GM23338 (cell line): ENCODE data around the gene GCG. TPM values are rescaled to one million over a fixed set of nuclear protein-coding genes. Genes with fewer than 3 reads are reported as not detected.

Source experiments
- ATAC-seq: fragments of 200-7000 bp; cut with Tn5 transposase; 3 replicates; pipeline ENCODE4 v1.9.1; 2020
- DNase-seq: peaks from one replicate; pipeline ENCODE4 v3.0.0-alpha.2; 2015; ENCODE audit warnings: low spot score
- H2AFZ ChIP-seq: fragments of 200-600 bp; sonication (generic); 2 replicates; pipeline ENCODE4 v1.8.0; 2016; ENCODE audit warnings: antibody characterized with exemption, mild to moderate bottlenecking, moderate library complexity
- H3F3A ChIP-seq: fragments of 200-600 bp; sonication (generic); replicated peaks from 2 replicates; pipeline ENCODE4 v1.8.0; 2017; ENCODE audit warnings: antibody characterized with exemption, mixed run types, low read depth
- H3K27ac ChIP-seq: fragments of 200-600 bp; sonication (generic); 2 replicates; pipeline ENCODE4 v1.6.1; 2016; ENCODE audit warnings: low read depth
- H3K27me3 ChIP-seq: fragments of 200-600 bp; sonication (generic); 2 replicates; pipeline ENCODE4 v1.8.0; 2016; ENCODE audit warnings: mild to moderate bottlenecking, mixed run types, moderate library complexity; ENCODE audit not compliant: insufficient read depth
- H3K36me3 ChIP-seq: fragments of 200-600 bp; sonication (generic); 2 replicates; pipeline ENCODE4 v1.8.0; 2016; ENCODE audit warnings: mild to moderate bottlenecking; ENCODE audit not compliant: insufficient read depth
- H3K4me1 ChIP-seq: fragments of 200-600 bp; sonication (generic); 2 replicates; pipeline ENCODE4 v1.8.0; 2016; ENCODE audit warnings: mild to moderate bottlenecking, moderate library complexity; ENCODE audit not compliant: insufficient read depth
- H3K4me2 ChIP-seq: fragments of 200-600 bp; sonication (generic); 2 replicates; pipeline ENCODE4 v1.7.1; 2017; ENCODE audit warnings: mixed run types
- H3K4me3 ChIP-seq: fragments of 200-600 bp; sonication (generic); 2 replicates; pipeline ENCODE4 v1.6.1; 2016; ENCODE audit warnings: mixed run types
- H3K79me2 ChIP-seq: fragments of 200-600 bp; sonication (generic); replicated peaks from 2 replicates; pipeline ENCODE4 v1.8.0; 2017; ENCODE audit warnings: mild to moderate bottlenecking; ENCODE audit not compliant: insufficient read depth
- H3K9me2 ChIP-seq: fragments of 200-600 bp; sonication (generic); 2 replicates; pipeline ENCODE4 v1.8.0; 2017; ENCODE audit not compliant: insufficient read depth
- H4K20me1 ChIP-seq: fragments of 200-600 bp; sonication (generic); replicated peaks from 2 replicates; pipeline ENCODE4 v1.8.0; 2017; ENCODE audit warnings: mild to moderate bottlenecking; ENCODE audit not compliant: insufficient read depth
- H3K27ac Mint-ChIP-seq: 2 replicates; pipeline ENCODE4 v1.8.0; 2020; ENCODE audit warnings: inconsistent platforms, mild to moderate bottlenecking, moderate library complexity, mixed read lengths
- H3K27me3 Mint-ChIP-seq: 3 replicates; pipeline ENCODE4 v1.8.0; 2022; ENCODE audit warnings: low read depth, mild to moderate bottlenecking, moderate library complexity, mixed read lengths, inconsistent platforms; ENCODE audit not compliant: insufficient read depth, poor library complexity
- H3K36me3 Mint-ChIP-seq: 3 replicates; pipeline ENCODE4 v1.8.0; 2021; ENCODE audit warnings: low read depth, mild to moderate bottlenecking, inconsistent platforms, moderate library complexity, mixed read lengths
- H3K4me1 Mint-ChIP-seq: 3 replicates; pipeline ENCODE4 v1.8.0; 2020; ENCODE audit warnings: mild to moderate bottlenecking, inconsistent platforms, mixed read lengths
- H3K4me3 Mint-ChIP-seq: 3 replicates; pipeline ENCODE4 v1.8.0; 2021; ENCODE audit warnings: moderate library complexity, mild to moderate bottlenecking, inconsistent platforms, mixed read lengths
- H3K9me3 Mint-ChIP-seq: 3 replicates; pipeline ENCODE4 v1.8.0; 2020; ENCODE audit warnings: moderate library complexity, mild to moderate bottlenecking, inconsistent platforms, mixed read lengths
- CREB1 ChIP-seq: fragments of 250-450 bp; sonication (Bioruptor Pico); IDR thresholded peaks from 2 replicates; pipeline ENCODE4 v1.5.0; 2020; ENCODE audit warnings: low read depth, mild to moderate bottlenecking, moderate library complexity
- JUNB ChIP-seq: IDR thresholded peaks from one replicate; pipeline ENCODE4 v1.6.1; 2016; ENCODE audit warnings: antibody characterized with exemption; ENCODE audit not compliant: unreplicated experiment
- POLR2AphosphoS5 ChIP-seq: IDR thresholded peaks from 2 replicates; pipeline ENCODE4 v1.6.1; 2016; ENCODE audit warnings: antibody characterized with exemption, low read depth
- ZNF331 ChIP-seq: fragments of 250-450 bp; sonication (Bioruptor Pico); IDR thresholded peaks from 2 replicates; pipeline ENCODE4 v1.5.0; 2020; ENCODE audit warnings: low read depth, mild to moderate bottlenecking, moderate library complexity
- polyA plus RNA-seq: library from polyadenylated mRNA; unstranded; fragments of >200 nt; fragmentation: Nextera tagmentation; extraction: Ambion mirVana; gene quantifications from 2 replicates; pipeline ENCODE4 v1.2.1, GENCODE V29; 2016
- total RNA-seq: library from RNA; depleted of rRNA; stranded (reverse); fragments of >200 nt; shearing (Covaris generic); gene quantifications from 2 replicates; pipeline ENCODE4 v1.2.3, GENCODE V29; 2014
- TF ChIP-seq, protein P1 (sequence below): IDR thresholded peaks from one replicate; pipeline ENCODE4 v1.6.1; 2018; ENCODE audit warnings: antibody characterized with exemption; ENCODE audit not compliant: unreplicated experiment

Gene GCG
- total and polyA plus RNA-seq, 2 experiments from 2014 or later, result not detected

- Histone ChIP-seq H3K4me2 (no peak overlapping the region), H2AFZ (no peak overlapping the region), H4K20me1 (no peaks in the 10 kb centered on the region), H3K4me3 (no peak overlapping the region), H3K79me2 (no peaks in the 10 kb centered on the region), H3K27ac (no peak overlapping the region), H3K27me3 (no peaks in the 10 kb centered on the region), H3K9me2 (no peaks in the 10 kb centered on the region), H3K36me3 (no peaks in the 10 kb centered on the region; the same call in 1 of the 2 replicates), H3F3A (no peaks in the 10 kb centered on the region), H3K4me1 (0 out of 2 replicates have a peak, but pooled peaks cover 5% of the 10 kb centered on the region)
- TF ChIP-seq CREB1 (CRISPR knock-in tag) (no peak), ZNF331 (CRISPR knock-in tag) (no peak), JUNB (no peak), POLR2AphosphoS5 (no peak)
- H3K9me3 Mint-ChIP-seq, result peaks cover 8% of the 10 kb centered on the region
- ATAC-seq, result no peak
- no peaks in the 10 kb centered on the region for H3K27me3 Mint-ChIP-seq
- peaks cover 8% of the 10 kb centered on the region for H3K36me3 Mint-ChIP-seq
- peaks cover 17% of the 10 kb centered on the region for H3K4me1 Mint-ChIP-seq
- H3K27ac Mint-ChIP-seq, result peak overlapping the region; percentile 72; the same call in 1 of the 2 replicates
- H3K4me3 Mint-ChIP-seq, result no peak overlapping the region
- DNase-seq, result no peak
These were observed 39.8 kb downstream of the GCG start for GRCh38 chr2:162111958-162112850.

DNA sequence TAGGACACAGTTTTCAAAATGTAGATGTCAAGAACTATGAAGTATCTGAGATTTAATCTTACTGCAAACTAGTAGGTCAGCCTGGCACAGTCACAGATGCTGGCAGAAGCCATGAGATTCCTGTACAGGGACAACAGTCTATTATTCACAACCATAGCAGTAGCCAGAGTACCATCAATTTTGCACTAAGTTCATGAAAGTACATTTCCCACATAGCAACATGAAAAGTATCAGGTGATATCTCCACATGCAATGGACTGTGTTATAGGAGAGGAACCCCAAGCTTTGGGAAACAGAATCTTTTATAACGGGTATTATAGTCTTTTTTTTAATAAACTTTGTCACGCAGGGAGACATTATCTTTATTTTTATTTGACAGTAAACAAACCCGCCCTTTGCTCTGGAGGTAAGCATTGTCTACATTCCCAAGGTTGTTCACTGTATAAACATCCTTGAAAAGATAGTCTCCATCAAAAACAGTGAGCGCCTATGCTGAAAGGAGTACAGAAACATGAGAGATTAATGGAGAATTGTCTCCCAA lies 44.6 kb downstream of the GCG start:
- H3K36me3 ChIP-seq, result no peaks in the 10 kb centered on the region
- TF ChIP-seq ZNF331 (CRISPR knock-in tag) (no peak), JUNB (no peak)
- TF ChIP-seq, protein P1, sequence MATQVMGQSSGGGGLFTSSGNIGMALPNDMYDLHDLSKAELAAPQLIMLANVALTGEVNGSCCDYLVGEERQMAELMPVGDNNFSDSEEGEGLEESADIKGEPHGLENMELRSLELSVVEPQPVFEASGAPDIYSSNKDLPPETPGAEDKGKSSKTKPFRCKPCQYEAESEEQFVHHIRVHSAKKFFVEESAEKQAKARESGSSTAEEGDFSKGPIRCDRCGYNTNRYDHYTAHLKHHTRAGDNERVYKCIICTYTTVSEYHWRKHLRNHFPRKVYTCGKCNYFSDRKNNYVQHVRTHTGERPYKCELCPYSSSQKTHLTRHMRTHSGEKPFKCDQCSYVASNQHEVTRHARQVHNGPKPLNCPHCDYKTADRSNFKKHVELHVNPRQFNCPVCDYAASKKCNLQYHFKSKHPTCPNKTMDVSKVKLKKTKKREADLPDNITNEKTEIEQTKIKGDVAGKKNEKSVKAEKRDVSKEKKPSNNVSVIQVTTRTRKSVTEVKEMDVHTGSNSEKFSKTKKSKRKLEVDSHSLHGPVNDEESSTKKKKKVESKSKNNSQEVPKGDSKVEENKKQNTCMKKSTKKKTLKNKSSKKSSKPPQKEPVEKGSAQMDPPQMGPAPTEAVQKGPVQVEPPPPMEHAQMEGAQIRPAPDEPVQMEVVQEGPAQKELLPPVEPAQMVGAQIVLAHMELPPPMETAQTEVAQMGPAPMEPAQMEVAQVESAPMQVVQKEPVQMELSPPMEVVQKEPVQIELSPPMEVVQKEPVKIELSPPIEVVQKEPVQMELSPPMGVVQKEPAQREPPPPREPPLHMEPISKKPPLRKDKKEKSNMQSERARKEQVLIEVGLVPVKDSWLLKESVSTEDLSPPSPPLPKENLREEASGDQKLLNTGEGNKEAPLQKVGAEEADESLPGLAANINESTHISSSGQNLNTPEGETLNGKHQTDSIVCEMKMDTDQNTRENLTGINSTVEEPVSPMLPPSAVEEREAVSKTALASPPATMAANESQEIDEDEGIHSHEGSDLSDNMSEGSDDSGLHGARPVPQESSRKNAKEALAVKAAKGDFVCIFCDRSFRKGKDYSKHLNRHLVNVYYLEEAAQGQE, result no peak

More for the DNA sequence above, 44.6 kb downstream of the GCG start:
- H3K79me2 ChIP-seq, result no peaks in the 10 kb centered on the region
- no peak overlapping the region for H2AFZ ChIP-seq
- H3K4me3 ChIP-seq, result no peak overlapping the region
- no peak overlapping the region for H3K4me2 ChIP-seq
- H3K27ac ChIP-seq, result no peak overlapping the region
- Mint-ChIP-seq H3K4me3 (no peak overlapping the region), H3K4me1 (peaks cover 1% of the 10 kb centered on the region; the same call in 1 of the 3 replicates), H3K36me3 (no peaks in the 10 kb centered on the region), H3K9me3 (no peaks in the 10 kb centered on the region), H3K27ac (no peak overlapping the region), H3K27me3 (no peaks in the 10 kb centered on the region)
- no peaks in the 10 kb centered on the region for H3K9me2 ChIP-seq
- H3K27me3 ChIP-seq, result no peaks in the 10 kb centered on the region
- H3F3A ChIP-seq, result no peaks in the 10 kb centered on the region
- DNase-seq (no peak), ATAC-seq (no peak)
- no peaks in the 10 kb centered on the region for H3K4me1 ChIP-seq
- no peaks in the 10 kb centered on the region for H4K20me1 ChIP-seq
